Mucosa of descending colon (tissue), 3 donors: Measurements from ENCODE around the gene DHRS7. TPM values are rescaled to one million over a fixed set of nuclear protein-coding genes. Genes with fewer than 3 reads are reported as not detected.
A peak's percentile ranks its signal among the peaks of the same experiment; 100 is the strongest.

ENCODE experiments used
- ATAC-seq: fragments of 200-7000 bp; cut with Tn5 transposase; one replicate; pipeline ENCODE4 v1.9.1; 2020; ENCODE audit warnings: mild to moderate bottlenecking, moderate library complexity
- DNase-seq, 3 donors: peaks; one replicate each; pipeline ENCODE4 v3.0.0-alpha.2; 2020
- H3K36me3 ChIP-seq: fragments of 200-600 bp; one replicate; pipeline ENCODE4 v1.8.0; 2021; ENCODE audit warnings: low read depth, mild to moderate bottlenecking
- H3K4me1 ChIP-seq: fragments of 200-600 bp; one replicate; pipeline ENCODE4 v1.8.0; 2021; ENCODE audit warnings: low read depth, mild to moderate bottlenecking
- H3K4me3 ChIP-seq: fragments of 200-600 bp; one replicate; pipeline ENCODE4 v1.8.0; 2021; ENCODE audit warnings: mild to moderate bottlenecking
- H3K9me3 ChIP-seq: fragments of 200-600 bp; one replicate; pipeline ENCODE4 v1.8.0; 2021; ENCODE audit warnings: mild to moderate bottlenecking
- CTCF ChIP-seq: fragments of 200-600 bp; IDR thresholded peaks from one replicate; pipeline ENCODE4 v1.8.0; 2022; ENCODE audit warnings: antibody characterized with exemption, mild to moderate bottlenecking
- intact Hi-C, 2 donors: fragments of 100-400 bp; cut with DNase I in 1 of 2; cut with micrococcal nuclease in 1 of 2; formaldehyde crosslinking; loops; one replicate each; pipeline versions ENCODE4 v1.11.0 to v1.11.1; 2022; cut with DNase I, micrococcal nuclease
- long read RNA-seq, 2 donors: library from polyadenylated mRNA; unstranded; transcript quantifications; one replicate each; pipeline ENCODE4 v2.0.0, GENCODE V29; 2019 to 2021
- total RNA-seq, 3 donors: library from RNA; stranded (reverse); fragmentation: NEBNext Ultra II Directional in 2 of 3; extraction: Animal tissue kit (Norgen Biotek cat#: 25700) in 2 of 3; gene quantifications; one replicate each; pipeline versions ENCODE4 v1.2.1 to v1.2.4, GENCODE V29; 2021 to 2023
- donor health status: DM: no; HTN: no; CAD: no; lungs with moderate emphysema.
- donor health status: DM: no; HTN: no; CAD: no.
- donor health status: DM: no; HTN: yes; CAD: no.

The DHRS7 gene
- 10 to 100 TPM; 63.4 to 96.3 (median 83.5) TPM for total RNA-seq
- long read RNA-seq, donor 1, transcript DHRS7-209 (7 exons, 1,322 nt): major isoform, 100 of 105 reads
- long read RNA-seq, donor 1, partial matches to known transcripts: 0 of 105 reads
- long read RNA-seq, donor 1, other reads (novel, unspliced or antisense): 3 of 105 reads
- long read RNA-seq, donor 2, transcript DHRS7-209 (7 exons, 1,322 nt): major isoform, 164 of 179 reads
- long read RNA-seq, donor 2, transcript DHRS7-206 (2 exons, 563 nt): minor isoform, 9 of 179 reads
- long read RNA-seq, donor 2, partial matches to known transcripts: 0 of 179 reads
- long read RNA-seq, donor 2, other reads (novel, unspliced or antisense): 5 of 179 reads

- peak; percentile 82 to 91 (median 89) for DNase-seq
- H3K4me1 ChIP-seq: no peaks in the 10 kb centered on the region
- no peak for TF ChIP-seq CTCF
- intact Hi-C loops: no loop called here
- H3K9me3 ChIP-seq: no peaks in the 10 kb centered on the region
- peak within 1 kb of the TSS; percentile 84 for H3K4me3 ChIP-seq
- no peaks in the 10 kb centered on the region for H3K36me3 ChIP-seq
- ATAC-seq: peak; percentile 98
These were observed at the start of gene DHRS7 for GRCh38 chr14:60164712-60165546. Gene DHRS7 (minus strand): TSS chr14:60165398. CDS start chr14:60165309, 89 bp downstream.

GRCh38 chr14:60214415-60215126 lies 49.4 kb upstream of the DHRS7 start:
- H3K9me3 ChIP-seq: no peaks in the 10 kb centered on the region
- ATAC-seq (peak; percentile 70), DNase-seq (no peak)
- no peak overlapping the region for H3K4me3 ChIP-seq
- no peaks in the 10 kb centered on the region for H3K36me3 ChIP-seq
- TF ChIP-seq CTCF: no peak
- H3K4me1 ChIP-seq: peaks cover 22% of the 10 kb centered on the region
- intact Hi-C loops: no loop called here

GRCh38 chr14:60214003-60214402 lies 48.8 kb upstream of the DHRS7 start:
- no peak overlapping the region for H3K4me3 ChIP-seq
- peak; percentile 52 for ATAC-seq
- no peak for TF ChIP-seq CTCF
- peaks cover 22% of the 10 kb centered on the region for H3K4me1 ChIP-seq
- DNase-seq: no peak
- intact Hi-C loops: no loop called here
- no peaks in the 10 kb centered on the region for H3K9me3 ChIP-seq
- no peaks in the 10 kb centered on the region for H3K36me3 ChIP-seq

- no peak for TF ChIP-seq CTCF
- ATAC-seq: no peak
- intact Hi-C loops: no loop called here
- Histone ChIP-seq H3K36me3 (no peaks in the 10 kb centered on the region), H3K9me3 (no peaks in the 10 kb centered on the region), H3K4me1 (peaks cover 22% of the 10 kb centered on the region), H3K4me3 (no peak overlapping the region)
- no peak for DNase-seq
These were observed 47.5 kb upstream of the DHRS7 start for GRCh38 chr14:60212503-60213371.

- H3K36me3 ChIP-seq: no peaks in the 10 kb centered on the region
- intact Hi-C loops: no loop called here
- no peak overlapping the region for H3K4me3 ChIP-seq
- H3K4me1 ChIP-seq: peaks cover 19% of the 10 kb centered on the region
- ATAC-seq (no peak), DNase-seq (no peak)
- TF ChIP-seq CTCF: no peak
- H3K9me3 ChIP-seq: no peaks in the 10 kb centered on the region
These were observed 46.0 kb upstream of the DHRS7 start for GRCh38 chr14:60211153-60211552.
